H1 (cell line): ENCODE measurements around the gene MRPL52. TPM values are rescaled to one million over a fixed set of nuclear protein-coding genes. Genes with fewer than 3 reads are reported as not detected.

Experiments used
- ATF3 ChIP-seq: IDR thresholded peaks from 2 replicates; pipeline ENCODE4 v1.6.1; 2011; ENCODE audit warnings: low read depth, mild to moderate bottlenecking, low read length; ENCODE audit not compliant: insufficient read depth
- BCL11A ChIP-seq, 2 experiments: IDR thresholded peaks; one replicate each; pipeline ENCODE4 v1.6.1; 2011; ENCODE audit warnings: low read depth in 2 of 2, low read length in 2 of 2, mild to moderate bottlenecking in 2 of 2
- CHD7 ChIP-seq: fragments of 300-600 bp; sonication (generic); IDR thresholded peaks from 2 replicates; pipeline ENCODE4 v1.7.1; 2012; ENCODE audit warnings: low read length, moderate library complexity, mild to moderate bottlenecking, inconsistent platforms; ENCODE audit not compliant: insufficient replicate concordance
- JUND ChIP-seq: IDR thresholded peaks from 2 replicates; pipeline ENCODE4 v1.6.1; 2011; ENCODE audit warnings: mild to moderate bottlenecking, improper control_type of control experiment, low read length
- NANOG ChIP-seq: IDR thresholded peaks from 2 replicates; pipeline ENCODE4 v1.6.1; 2011; ENCODE audit warnings: low read length, low read depth, mild to moderate bottlenecking, inconsistent platforms; ENCODE audit not compliant: insufficient read depth, poor library complexity, severe bottlenecking
- NRF1 ChIP-seq: IDR thresholded peaks from 2 replicates; pipeline ENCODE4 v1.6.1; 2011; ENCODE audit warnings: mild to moderate bottlenecking, low read depth, low read length, improper control_type of control experiment
- SAP30 ChIP-seq: fragments of 300-600 bp; sonication (generic); IDR thresholded peaks from 2 replicates; pipeline ENCODE4 v1.7.1; 2012; ENCODE audit warnings: low read length, moderate library complexity, mild to moderate bottlenecking, inconsistent platforms; ENCODE audit not compliant: insufficient read depth, insufficient replicate concordance
- SIRT6 ChIP-seq: IDR thresholded peaks from one replicate; pipeline ENCODE4 v1.7.1; 2012; ENCODE audit warnings: low read length, inconsistent platforms
- SP4 ChIP-seq: IDR thresholded peaks from 2 replicates; pipeline ENCODE4 v1.6.1; 2012; ENCODE audit warnings: low read length, inconsistent platforms
- TEAD4 ChIP-seq: IDR thresholded peaks from 2 replicates; pipeline ENCODE4 v1.6.1; 2012; ENCODE audit warnings: low read depth, low read length, inconsistent platforms, mixed read lengths
- polyA plus RNA-seq, 7 experiments: library from polyadenylated mRNA; depleted of rRNA in 3 of 7; stranded (reverse) in 5 of 7; unstranded in 2 of 7; fragments of >200 nt in 5 of 7; fragments of 200-250 nt in 2 of 7; gene quantifications; 1 replicate in 5 of 7; 2 replicates in 1 of 7; 4 replicates in 1 of 7; pipeline versions ENCODE4 v1.2.1 to v1.2.3, GENCODE V29; 2011 to 2013; ENCODE audit warnings: missing spikeins in 2 of 7, mixed read lengths in 2 of 7
- total RNA-seq: library from RNA; stranded (reverse); fragmentation: NEBNext Ultra II Directional; extraction: Animal tissue kit (Norgen Biotek cat#: 25700); gene quantifications from 2 replicates; pipeline ENCODE4 v1.2.1, GENCODE V29; 2021
- TF ChIP-seq, protein P1 (sequence below): IDR thresholded peaks from 2 replicates; pipeline ENCODE4 v1.6.1; 2012; ENCODE audit warnings: inconsistent platforms

Gene MRPL52
- total and polyA plus RNA-seq, 2 of the 8 experiments (the other 6 are each of a cell fraction or from before 2014, with no cell fraction given), result 70.5 to 176 TPM

- TF ChIP-seq CHD7 (no peak), JUND (no peak), SIRT6 (no peak), NRF1 (no peak), BCL11A (IDR thresholded peaks at IDR 0.05; ENCODE audit: low read depth in 2 of 2, low read length in 2 of 2) (no peak), NANOG (no peak), SP4 (no peak), TEAD4 (no peak), SAP30 (no peak), ATF3 (no peak)
- TF ChIP-seq, protein P1, sequence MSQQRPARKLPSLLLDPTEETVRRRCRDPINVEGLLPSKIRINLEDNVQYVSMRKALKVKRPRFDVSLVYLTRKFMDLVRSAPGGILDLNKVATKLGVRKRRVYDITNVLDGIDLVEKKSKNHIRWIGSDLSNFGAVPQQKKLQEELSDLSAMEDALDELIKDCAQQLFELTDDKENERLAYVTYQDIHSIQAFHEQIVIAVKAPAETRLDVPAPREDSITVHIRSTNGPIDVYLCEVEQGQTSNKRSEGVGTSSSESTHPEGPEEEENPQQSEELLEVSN, result no peak
- TF ChIP-seq, all 59 proteins: peak for 0
These were observed 35.3 kb downstream of the MRPL52 start (continued) for GRCh38 chr14:22864979-22865378.
